ENCODE data around the gene FANK1.
"Not testable (repeated sequence)": the region's sequence is repeated elsewhere in the genome, so short reads cannot be mapped to it uniquely, and the experiment has no call there.

Gene FANK1

DNA sequence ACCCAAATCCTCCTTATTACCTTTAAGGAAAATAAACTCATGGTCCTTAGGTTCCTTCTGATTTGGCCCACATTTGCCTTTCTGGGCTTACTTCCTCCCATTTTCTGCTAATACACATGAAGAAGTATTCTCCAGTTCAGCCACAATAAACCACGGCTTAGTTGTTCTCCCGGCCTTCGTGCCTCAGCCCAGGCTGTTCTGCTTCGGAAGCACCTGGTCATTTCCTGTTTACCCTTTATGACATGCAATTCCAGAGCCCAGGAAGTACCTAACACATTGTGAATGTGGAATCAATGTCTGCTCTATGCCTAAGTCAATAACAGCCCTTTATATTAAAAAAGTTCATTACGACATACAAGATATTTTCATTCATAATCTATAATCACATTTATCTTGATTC, 4.0 kb upstream of the FANK1 start:
- not testable (repeated sequence) for DNase-seq

DNA sequence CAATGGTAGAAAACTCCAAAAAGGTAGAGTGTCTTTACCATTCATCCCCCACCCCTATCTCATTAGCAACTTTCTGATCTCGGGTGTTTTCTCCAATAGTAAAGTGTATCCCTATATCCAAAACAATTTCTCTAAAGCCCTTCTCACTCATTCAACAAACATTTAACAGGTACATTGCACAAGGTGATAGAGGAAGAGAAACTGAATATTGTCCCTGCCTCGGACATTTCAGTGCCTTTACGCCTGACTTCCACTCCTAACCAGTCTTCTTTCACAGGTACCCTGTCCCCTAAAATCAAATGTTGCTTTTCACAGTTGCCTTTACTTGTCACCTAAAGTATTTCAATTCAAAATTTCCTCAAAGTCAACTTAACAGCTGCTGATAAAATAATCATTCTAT, 2.2 kb upstream of the FANK1 start:
- not testable (repeated sequence) for DNase-seq

DNA sequence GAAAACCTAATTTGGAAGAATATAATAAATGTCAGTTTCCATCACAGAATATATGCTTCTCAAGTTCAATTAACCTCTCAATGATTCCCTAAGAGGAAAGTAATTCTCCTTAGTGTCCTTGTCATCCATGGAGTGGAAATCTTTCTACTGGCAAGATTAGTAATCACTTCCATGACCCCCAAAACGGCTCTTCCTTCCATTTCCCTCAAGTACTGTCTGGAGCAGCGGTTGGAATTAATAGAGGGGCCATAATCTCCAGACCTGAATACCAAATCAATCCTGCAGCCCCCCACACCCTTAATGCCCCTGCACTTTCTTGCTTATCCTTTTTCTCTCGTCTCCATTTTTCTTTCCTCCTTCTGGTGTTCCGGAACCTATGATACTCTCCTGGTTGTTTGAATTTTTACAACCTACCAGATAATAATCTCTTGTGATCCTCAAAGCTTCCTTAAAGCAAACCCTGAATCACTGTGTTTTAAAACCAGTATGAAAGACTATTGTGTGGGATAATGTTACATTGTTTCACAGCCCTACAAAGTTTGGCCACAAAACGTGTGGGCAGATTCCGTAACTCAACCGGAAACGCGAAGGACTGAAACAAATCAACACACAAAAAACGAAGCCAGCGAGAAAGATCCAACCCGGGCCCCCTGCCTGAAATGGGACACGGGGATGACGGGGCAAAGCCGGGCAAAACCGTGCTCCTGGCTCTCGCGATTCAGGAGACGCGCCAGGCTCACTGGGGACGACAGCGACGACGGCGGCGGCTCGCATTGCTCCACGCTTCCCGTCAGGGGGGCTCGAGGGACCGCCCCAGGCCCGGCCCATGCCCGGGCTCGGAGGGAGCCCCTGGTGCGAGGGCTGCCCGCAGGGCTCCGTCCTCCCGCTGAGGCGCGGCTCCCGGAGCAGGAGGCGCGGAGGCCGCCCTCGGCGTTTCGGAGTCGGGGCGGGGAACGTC, 955 bp upstream of the FANK1 start:
- DNase-seq = peak; percentile 62

DNA sequence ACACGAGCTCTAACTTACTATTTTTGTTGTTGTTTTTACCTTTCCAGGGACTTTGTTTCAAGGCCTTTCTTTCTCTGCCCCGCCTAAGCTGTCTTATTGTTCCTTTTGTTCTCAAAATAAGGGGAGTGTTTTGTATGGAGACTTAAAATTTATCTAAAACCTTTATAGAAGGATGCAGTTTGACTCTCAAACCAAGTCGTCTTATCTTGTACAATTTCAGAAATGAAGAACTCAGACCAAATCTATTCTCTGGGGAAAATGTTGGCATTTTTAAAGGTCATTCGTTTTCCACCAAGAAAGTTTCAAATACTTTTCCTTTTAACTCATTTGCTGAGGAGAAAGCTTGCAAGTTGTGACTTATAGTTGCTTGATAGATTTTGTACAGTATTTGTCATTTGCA, 953 bp downstream of the FANK1 start:
- DNase-seq = peak; percentile 44

DNA sequence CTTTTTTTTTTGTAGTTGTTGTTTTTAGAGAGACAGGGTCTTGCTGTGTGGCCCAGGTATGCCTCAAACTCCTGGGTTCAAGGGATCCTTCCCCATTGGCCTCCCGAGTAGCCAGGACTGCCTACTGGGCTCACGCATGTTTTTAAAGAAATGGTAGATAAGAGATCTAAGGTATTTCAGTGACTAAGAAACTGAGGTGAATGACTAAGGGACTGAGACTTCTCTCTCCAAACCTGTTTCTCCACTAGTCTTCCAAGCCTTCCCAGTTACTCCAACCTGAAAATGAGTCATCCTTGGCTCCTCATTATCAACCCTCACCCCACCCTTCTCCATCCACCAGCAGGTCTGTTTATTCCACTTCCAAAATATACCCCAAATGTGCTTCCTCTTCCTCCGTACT, 4.6 kb downstream of the FANK1 start:
- peak; percentile 28 for DNase-seq

DNA sequence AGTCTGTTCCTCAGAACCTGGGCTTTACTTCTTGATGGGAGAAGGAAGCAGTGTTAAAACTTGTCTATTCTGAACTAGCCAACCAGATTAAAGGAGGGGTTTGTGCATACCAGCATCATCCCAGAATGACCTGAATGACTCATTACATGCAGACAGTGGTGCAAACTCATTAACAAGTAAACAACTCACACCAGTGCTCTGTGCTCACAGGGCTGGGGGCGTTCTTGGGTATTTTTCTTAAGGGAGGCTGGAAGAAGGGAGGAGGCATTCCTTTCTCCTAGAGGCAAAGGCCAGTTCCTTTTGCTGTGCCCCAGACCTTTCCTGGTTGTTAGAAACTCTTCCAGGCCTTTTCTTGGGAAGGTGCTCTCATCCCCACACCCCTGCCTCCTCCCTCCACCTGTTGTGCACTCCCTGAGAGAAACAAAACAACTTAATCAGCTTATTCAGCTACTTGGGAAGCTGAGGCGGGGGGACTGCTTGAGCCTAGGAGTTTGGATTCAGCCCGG, 6.8 kb downstream of the FANK1 start:
- not testable (repeated sequence) for DNase-seq

DNA sequence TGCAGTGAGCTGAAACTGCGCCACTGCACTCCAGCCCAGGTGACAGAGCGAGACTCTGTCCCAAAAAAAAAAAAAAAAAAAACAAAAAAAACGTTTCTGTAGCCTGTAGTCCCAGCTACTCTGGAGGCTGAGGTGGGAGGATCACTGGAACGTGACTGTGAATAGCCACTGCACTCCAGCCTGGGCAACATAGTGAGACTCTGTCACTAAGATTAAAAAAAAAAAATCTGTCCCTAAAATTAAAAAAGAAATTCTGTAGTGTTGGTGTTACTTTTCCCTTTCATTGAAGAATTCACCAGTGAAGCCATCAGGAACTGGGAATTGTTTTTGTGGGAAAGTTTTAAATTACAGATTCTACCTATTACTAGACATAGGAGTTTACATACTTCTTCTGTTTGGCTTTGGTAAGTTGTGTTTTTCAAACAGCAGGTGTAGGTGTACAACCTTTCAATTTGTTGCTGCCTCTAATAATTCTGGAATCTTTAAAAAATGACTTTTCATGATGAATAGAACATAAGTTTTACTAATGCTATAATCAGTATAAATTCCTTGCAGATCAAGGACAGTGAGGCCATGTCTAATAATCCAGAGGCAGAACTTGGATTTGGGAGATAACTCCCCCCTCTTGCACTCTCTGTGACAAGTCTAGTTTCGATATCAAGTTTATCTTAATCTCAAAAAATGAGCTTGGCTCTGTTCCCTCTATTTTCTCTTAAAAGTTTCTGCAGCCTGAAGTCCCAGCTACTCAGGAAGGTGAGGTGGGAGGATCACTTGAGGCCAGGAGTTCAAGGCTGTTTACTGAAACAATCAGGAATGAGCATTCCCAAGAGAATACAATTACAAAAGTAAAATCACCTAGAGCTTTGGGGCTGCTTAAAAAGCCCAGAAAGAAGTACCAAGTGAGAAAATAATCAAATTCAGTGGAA, 9.0 kb downstream of the FANK1 start:
- DNase-seq = not testable (repeated sequence)

DNA sequence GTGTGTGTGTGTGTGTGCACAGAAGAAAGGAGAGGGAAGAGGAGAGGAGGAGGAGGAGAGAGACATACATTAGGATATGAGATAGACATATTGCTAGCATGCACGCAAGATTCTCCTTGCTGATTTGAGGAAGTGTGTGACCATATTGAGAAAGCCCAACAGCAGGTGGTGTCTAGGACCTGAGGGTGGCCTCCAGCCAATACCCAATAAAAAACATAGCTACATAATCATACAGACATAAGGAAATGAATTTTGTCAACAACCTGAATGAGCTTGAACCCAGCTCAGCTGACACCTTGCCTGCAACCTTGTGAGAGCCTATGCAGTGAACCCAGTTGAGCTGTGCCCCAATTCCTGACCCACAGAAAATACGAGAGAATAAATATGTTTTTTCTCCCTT, 11.2 kb downstream of the FANK1 start:
- DNase-seq = not testable (repeated sequence)

DNA sequence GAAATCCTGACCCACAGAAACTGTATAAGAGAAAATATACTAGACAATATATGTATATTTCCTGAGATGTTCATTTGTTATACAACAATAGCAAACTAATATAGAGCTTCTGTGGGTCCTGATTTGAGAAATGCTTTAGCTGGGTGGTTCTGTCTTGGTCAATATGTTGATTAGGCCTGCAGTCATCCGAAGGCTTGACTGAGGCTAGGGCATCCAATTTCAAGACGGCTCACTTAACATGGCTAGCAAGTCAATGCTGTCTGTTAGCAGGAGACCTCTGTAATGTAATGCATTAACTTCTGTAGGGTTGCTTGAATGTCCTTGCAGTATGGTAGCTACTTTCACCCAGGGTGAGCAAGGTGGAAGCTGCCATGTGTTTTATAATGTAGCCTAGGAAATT, 12.4 kb downstream of the FANK1 start:
- not testable (repeated sequence) for DNase-seq

DNA sequence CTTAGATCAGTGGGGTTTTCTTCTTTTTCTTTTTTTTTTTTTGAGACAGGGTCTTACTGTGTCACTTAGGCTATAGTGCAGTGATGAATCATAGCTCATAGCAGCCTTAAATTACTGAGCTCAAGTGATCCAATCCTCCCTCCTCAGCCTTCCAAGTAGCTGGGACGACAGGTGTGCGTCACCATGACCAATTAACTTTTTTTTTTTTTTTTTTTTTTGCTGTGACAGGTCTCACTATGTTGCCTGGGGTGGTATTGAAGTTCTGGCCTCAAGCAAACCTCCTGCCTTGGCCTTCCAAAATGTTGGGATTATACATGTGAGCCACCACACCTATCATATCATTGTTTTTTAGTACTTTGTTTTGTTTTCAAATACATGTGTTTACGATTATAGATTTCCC, 13.1 kb downstream of the FANK1 start:
- not testable (repeated sequence) for DNase-seq

DNA sequence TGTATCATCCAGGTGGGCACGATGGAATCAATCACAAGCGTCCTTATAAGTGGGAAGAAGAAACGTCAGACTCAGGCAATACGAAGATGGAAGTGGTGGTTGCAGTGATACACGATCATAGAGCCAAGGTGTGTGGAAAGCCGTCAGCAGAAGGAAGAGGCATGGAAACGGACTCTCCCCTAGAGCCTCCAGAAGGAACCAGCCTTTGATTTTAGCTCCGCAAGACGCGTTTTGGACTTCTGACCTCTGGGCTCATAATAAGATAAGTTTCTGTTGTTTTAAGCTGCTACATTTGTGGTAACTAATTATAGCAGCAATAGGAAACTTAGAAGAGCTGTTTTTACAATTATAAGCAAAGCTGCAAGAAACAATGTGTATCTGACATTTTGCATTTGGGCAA, 14.8 kb downstream of the FANK1 start:
- no peak for DNase-seq

DNA sequence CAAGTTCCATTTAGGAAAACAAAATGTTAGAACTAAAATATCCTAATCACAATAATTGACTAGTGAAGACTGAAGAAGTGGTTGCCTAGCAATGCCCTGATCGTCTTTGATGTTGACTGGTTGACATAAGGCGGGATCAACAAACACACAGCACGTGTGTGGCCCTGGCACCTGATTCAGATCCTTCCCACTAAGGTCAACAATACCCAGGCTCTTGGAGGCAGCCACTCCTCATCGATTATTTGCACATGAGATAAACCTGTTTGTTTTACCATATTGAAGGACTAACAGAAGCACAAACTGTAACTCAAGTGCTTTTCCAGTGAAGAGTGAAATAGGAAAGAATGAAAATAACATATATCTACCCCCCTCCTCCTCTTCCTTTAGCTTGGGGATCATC, 15.6 kb downstream of the FANK1 start:
- no peak for DNase-seq

DNA sequence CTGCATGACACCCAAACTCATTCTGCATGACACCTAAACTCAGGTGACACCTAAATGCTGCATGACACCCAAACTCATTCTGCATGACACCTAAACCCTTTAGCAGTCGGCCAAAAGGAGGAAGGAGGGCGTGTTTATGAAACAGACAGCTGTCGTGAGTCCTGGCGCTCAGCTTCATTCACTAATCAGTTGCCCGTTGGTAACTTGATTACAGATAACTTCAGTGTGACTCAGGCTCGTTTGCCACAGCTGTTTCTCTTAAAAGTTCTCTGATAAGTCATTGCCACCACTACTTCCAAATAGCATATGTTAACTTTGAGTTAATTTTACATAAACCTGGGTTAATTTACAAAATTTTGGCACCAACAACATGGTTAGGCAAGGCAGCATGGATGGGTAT, 16.9 kb downstream of the FANK1 start:
- not testable (repeated sequence) for DNase-seq

DNA sequence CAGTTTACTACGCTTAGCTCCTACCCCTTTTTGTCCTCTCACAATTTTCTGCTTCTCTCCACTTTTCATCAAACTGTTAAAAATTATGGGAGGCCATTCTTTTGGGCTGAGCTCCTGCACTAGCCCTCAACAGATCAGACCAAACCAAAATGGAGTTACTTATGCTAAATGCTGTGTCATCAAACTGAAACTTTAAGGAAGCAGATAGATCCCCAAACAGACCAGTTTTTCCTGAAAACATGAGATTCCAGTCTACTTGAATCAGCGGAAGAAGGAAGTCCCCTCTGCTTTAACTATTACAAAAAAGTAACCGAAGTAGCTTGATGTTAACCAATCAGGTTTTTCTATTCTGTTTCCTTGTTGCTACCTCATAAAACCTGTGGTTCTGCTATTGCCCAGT, 20.6 kb downstream of the FANK1 start:
- DNase-seq = no peak

DNA sequence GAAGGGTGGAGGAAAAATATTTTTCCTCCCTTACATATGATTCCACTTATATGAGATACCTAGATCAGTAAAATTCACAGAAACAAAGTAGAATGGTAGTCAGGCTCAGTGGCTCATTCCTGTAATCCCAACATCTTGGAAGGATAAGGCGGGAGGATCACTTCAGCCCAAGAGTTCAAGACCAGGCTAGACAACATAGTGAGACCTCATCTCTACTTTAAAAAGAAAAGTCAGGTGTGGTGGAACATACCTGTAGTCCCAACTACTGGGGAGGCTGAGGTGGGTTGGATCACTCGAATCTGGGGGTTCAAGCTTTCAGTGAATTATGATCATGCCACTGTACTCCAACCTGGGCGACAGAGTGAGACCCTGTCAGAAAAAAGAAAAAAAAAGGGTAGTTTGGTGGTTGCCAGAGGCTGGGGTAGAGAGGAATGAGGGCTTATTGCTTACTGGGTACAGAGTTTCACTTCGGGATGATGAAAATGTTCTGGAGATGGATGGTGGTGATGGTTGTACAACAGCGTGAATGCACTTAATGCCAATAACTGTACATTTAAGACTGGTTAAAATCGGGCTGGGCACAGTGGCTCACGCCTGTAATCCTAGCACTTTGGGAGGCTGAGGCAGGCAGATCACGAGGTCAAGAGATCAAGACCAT, 21.5 kb downstream of the FANK1 start:
- DNase-seq = not testable (repeated sequence)

DNA sequence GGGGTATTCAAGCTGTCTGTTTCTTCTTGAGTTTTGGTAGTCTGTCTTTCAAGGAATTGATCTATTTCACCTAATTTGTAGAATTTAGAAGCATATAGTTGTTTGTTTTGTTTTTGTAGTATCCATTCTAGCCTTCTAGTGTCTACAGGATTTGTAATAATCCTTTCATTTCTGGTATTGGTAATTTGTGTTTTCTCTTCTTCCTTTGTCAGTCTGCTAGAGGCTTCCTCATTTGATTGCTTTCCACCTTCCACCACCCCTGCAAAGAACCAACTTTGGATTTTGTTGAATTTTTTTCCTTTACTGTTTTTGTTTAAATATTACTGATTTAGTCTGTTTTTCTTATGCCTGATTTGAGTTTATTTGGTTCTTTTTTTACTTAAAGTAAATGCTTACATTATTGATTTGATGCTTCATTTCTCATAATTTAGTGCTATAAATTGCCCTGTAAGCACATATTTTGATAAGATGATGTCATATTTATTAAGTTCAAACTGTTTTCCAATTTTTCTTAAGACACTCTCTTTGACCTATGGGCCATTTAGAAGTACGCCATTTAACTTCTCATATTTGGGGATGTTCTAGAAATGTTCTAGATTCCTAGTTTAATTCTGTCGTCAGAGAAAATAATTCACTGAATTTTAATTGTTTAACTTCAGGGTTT, 25.4 kb downstream of the FANK1 start:
- not testable (repeated sequence) for DNase-seq

DNA sequence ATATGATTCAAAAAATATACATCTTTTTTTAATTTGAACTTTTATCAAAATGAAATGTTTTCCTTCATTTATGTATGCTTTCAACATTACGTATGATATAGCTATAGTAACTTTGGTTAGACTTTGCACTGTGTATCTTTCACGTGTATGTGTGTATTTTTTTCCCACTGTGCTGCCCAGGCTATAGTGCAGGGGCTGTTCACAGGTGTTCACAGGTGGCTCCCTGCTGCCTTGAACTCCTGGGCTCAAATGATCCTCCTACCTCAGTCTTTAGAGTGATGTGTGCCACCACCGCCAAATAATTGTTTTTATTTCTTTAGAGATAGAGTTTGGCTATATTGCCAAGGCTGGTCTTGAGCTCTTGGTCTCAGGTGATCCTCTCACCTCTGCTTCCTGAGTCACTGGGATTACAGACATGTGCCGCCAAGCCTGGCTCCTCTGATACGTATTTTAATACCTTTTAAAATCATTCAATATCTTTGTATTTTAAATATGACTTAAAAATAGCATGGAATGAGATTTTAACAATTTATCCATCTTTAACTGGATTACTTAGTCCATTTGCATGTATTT, 29.0 kb downstream of the FANK1 start:
- DNase-seq = no peak

DNA sequence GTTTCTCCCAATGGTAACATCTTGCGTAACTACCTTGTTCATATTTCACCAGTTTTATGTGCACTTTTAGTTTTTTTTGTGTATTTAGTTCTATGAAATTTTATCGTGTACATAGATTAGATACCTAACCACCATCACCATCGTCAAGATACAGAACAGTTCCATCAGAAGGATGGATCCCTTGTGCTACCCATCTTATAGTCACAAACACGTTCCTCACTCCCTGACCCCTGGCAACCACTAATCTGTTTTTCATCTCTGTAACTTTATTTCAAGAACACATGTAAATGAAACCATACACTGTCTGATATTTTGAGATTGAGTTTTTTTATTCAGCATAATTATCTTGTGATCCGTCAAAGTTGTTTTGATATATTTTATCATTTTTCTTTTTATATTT, 29.9 kb downstream of the FANK1 start:
- no peak for DNase-seq

DNA sequence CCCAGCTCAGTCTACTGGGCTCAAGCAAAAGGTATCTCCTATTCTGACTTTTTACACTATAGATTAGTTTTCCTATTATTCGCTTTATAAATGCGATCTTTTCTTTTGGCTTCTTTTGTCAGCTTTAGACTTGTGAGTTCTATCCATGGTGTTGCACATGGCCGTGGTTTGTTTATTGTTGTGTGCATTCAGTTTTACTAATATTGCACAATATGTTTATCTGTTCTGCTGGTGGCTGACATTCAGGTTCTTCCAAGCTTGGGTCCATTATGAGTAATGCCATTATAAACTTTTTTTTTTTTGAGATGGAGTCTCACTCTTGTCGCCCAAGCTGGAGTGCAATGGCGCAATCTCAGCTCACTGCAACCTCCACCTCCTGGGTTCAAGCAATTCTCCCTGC, 30.9 kb downstream of the FANK1 start:
- not testable (repeated sequence) for DNase-seq

DNA sequence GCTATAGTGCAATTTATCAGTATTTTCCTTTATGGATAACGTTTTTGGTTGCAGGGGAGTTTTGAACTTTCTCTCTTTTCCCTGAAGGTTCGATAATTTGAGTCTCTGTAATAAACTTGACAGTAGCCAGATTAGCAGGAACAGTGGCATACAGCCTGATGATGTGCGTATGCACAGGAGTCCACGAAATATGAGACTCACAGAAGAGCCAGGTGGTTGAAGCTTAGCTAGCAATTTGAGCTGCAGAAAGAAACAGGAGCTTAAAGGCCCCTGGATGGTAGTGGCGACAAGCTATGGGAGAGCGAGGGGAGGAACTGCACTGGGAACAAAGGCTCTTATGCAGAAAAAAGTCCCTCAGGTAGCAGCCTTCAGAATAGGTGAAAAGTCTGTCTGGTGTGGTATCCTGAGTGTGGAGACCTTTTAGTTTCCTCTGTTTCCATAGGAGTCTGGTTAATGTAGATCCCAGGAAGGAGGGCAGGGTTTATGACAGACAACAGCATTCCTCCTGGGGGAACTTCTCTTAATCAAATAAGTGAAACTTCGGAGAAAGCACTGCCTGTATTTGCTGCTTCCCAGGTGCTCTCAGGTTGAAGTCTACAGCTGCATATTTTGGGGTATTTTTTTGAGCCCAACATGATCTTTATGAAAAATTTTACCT, 32.7 kb downstream of the FANK1 start:
- no peak for DNase-seq

DNA sequence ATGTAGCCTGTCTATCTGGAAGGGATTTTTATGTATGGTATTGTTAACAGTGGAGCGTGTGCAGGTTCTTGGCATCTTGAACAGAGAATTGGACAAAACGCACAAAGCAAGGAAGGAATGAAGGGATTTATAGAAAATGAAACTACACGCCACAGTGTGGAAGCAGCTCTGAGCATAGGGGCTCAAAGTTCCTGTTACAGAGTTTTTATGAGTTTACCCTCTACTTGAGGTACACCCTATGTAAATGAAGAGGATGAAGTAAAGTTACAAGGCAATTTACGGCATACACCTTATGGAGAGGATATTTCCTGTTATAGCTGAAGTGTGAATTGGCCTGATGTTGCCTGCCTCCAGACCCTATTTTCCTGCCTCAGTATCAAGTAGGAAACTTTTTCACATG, 33.3 kb downstream of the FANK1 start:
- DNase-seq = no peak

Data from fibroblast of upper back skin (primary cell).